ENCODE measurements around the gene CACNA2D1.

The CACNA2D1 gene

GRCh38 chr7:82126576-82126975, 317.0 kb downstream of the CACNA2D1 start:
- DNase-seq (ENCODE audit: low read depth in 2 of 2, low spot score in 1 of 2) = no peak

- DNase-seq (ENCODE audit: low read depth in 2 of 2, low spot score in 1 of 2) = no peak
Measured at GRCh38 chr7:82124445-82124844, 319.1 kb downstream of the CACNA2D1 start.

GRCh38 chr7:82122275-82122674, 321.3 kb downstream of the CACNA2D1 start:
- no peak for DNase-seq (ENCODE audit: low read depth in 2 of 2, low spot score in 1 of 2)

- DNase-seq (ENCODE audit: low read depth in 2 of 2, low spot score in 1 of 2) = no peak
Measured at GRCh38 chr7:82114237-82114636, 329.3 kb downstream of the CACNA2D1 start.

- no peak for DNase-seq (ENCODE audit: low read depth in 2 of 2, low spot score in 1 of 2)
Measured at GRCh38 chr7:82110146-82110840, 333.3 kb downstream of the CACNA2D1 start.

- no peak for DNase-seq (ENCODE audit: low read depth in 2 of 2, low spot score in 1 of 2)
Measured at GRCh38 chr7:82109288-82109687, 334.3 kb downstream of the CACNA2D1 start.

GRCh38 chr7:82106201-82106600, 337.4 kb downstream of the CACNA2D1 start:
- no peak for DNase-seq (ENCODE audit: low read depth in 2 of 2, low spot score in 1 of 2)

GRCh38 chr7:82105463-82105862, 338.1 kb downstream of the CACNA2D1 start:
- no peak for DNase-seq (ENCODE audit: low read depth in 2 of 2, low spot score in 1 of 2)

- DNase-seq (ENCODE audit: low read depth in 2 of 2, low spot score in 1 of 2) = no peak
Measured at GRCh38 chr7:82098414-82098813, 345.2 kb downstream of the CACNA2D1 start.

- no peak for DNase-seq (ENCODE audit: low read depth in 2 of 2, low spot score in 1 of 2)
Measured at GRCh38 chr7:82091126-82091684, 352.4 kb downstream of the CACNA2D1 start.

- no peak for DNase-seq (ENCODE audit: low read depth in 2 of 2, low spot score in 1 of 2)
Measured at GRCh38 chr7:82087099-82087498, 356.5 kb downstream of the CACNA2D1 start.

GRCh38 chr7:82085116-82085515, 358.5 kb downstream of the CACNA2D1 start:
- DNase-seq (ENCODE audit: low read depth in 2 of 2, low spot score in 1 of 2) = no peak

- DNase-seq (ENCODE audit: low read depth in 2 of 2, low spot score in 1 of 2) = no peak
Measured at GRCh38 chr7:82081644-82082224, 361.8 kb downstream of the CACNA2D1 start.

- no peak for DNase-seq (ENCODE audit: low read depth in 2 of 2, low spot score in 1 of 2)
Measured at GRCh38 chr7:82080254-82080927, 363.2 kb downstream of the CACNA2D1 start.

GRCh38 chr7:82079527-82079926, 364.1 kb downstream of the CACNA2D1 start:
- DNase-seq (ENCODE audit: low read depth in 2 of 2, low spot score in 1 of 2) = no peak

- DNase-seq (ENCODE audit: low read depth in 2 of 2, low spot score in 1 of 2) = no peak
Measured at GRCh38 chr7:82078807-82079206, 364.8 kb downstream of the CACNA2D1 start.

- no peak for DNase-seq (ENCODE audit: low read depth in 2 of 2, low spot score in 1 of 2)
Measured at GRCh38 chr7:82071468-82071867, 372.1 kb downstream of the CACNA2D1 start.

GRCh38 chr7:82067628-82068264, 375.8 kb downstream of the CACNA2D1 start:
- DNase-seq (ENCODE audit: low read depth in 2 of 2, low spot score in 1 of 2) = no peak

- DNase-seq (ENCODE audit: low read depth in 2 of 2, low spot score in 1 of 2) = no peak
Measured at GRCh38 chr7:82057476-82057875, 386.1 kb downstream of the CACNA2D1 start.

GRCh38 chr7:82056282-82056681, 387.3 kb downstream of the CACNA2D1 start:
- no peak for DNase-seq (ENCODE audit: low read depth in 2 of 2, low spot score in 1 of 2)

- DNase-seq (ENCODE audit: low read depth in 2 of 2, low spot score in 1 of 2) = no peak
Measured at GRCh38 chr7:82054544-82054943, 389.0 kb downstream of the CACNA2D1 start.

All from stimulated activated CD8-positive, alpha-beta memory T cell treated with anti-CD3 and anti-CD28 coated beads, Interleukin-4, amount 100 ng/mL, for 4 hours (primary cell).